Measurements from ENCODE around the gene FAM131C.
"Not testable (repeated sequence)": the region's sequence is repeated elsewhere in the genome, so short reads cannot be mapped to it uniquely, and the experiment has no call there.

The FAM131C gene

DNA sequence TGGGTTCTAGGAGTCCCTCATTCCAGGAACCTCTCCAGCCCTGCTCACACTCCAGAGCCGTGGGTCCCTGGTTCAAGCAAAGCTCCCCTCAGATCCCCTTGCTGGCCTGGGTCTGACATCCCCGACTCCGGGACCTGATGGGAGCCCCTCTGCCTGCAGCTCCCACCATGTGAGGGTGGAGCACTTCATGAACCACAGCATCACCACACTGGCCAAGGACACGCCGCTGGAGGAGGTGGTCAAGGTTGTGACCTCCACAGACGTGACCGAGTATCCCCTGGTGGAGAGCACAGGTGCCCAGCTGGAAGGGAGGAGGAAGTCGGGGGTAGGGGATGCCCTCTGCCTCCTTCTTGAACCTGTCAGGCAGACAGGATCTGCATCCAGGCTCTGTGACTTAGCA is 41.9 kb downstream of the FAM131C start:
- no peak for DNase-seq

DNA sequence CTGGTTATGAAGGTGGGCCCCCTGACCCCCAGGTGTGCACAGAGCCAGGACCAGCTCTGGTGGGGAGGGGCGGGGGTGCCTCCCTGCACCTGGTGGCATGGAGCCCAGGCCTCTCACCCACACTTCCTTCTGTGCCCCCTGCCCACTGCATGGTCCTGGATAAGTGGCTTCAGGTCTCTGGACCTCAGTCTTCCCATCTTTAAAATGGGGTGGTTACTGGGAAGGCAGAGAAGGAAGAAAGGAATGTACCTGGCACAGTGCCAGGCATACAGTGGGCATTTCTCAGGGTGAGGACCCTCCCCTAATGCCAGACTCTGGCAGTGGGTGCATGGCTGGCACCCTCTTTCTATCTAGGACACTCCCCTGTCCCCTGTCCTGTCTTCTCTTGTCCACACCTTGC is 44.2 kb downstream of the FAM131C start:
- no peak for DNase-seq

DNA sequence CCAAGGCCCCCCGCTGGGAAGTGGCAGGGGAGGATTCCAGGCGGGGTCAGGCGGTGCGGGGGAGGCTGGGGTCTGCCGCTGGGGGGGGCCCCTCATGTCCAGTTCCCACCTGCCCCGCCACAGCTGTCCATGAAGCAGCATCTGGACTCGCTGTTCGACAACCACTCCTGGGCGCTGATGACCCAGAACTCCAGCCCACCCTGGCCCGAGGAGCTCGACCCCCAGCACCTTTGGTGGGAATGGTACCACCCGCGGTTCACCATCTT is 44.5 kb downstream of the FAM131C start:
- not testable (repeated sequence) for DNase-seq

DNA sequence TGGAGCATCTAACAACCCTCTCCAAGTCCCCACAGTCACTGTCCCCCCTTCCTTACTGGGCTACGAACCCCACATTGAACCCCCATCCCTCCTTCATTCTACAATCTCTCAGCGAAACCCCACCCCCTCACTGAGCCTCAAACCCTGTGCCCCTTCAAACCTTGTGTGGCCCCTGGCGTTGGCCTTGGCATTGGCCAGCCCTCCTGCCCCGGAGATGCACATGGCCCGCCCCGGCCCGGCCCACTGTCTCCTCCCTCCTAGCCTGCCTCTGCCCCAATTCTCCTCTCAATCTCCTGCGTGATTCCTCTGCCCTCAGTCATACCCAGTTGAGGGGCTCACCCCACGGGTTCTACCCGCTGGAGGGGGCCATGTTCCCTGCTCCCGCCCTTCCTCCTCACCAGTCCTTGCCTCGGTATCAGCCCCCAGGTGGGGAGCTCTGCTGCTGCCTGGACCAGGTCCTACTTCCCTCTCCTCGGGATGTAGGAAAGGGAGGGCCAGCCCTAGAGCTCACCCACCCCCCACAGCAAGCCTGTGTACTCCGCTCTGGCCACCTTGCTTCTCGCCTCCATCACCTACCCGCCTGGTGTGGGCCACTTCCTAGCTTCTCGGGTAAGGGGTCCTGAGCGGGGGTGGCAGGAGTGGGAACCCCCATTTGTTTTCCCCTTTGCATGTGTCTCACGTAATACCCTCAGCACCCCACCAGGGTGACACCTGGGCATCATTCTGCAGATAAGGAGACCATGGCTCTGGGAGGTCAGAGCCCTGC is 45.0 kb downstream of the FAM131C start:
- no peak for DNase-seq

DNA sequence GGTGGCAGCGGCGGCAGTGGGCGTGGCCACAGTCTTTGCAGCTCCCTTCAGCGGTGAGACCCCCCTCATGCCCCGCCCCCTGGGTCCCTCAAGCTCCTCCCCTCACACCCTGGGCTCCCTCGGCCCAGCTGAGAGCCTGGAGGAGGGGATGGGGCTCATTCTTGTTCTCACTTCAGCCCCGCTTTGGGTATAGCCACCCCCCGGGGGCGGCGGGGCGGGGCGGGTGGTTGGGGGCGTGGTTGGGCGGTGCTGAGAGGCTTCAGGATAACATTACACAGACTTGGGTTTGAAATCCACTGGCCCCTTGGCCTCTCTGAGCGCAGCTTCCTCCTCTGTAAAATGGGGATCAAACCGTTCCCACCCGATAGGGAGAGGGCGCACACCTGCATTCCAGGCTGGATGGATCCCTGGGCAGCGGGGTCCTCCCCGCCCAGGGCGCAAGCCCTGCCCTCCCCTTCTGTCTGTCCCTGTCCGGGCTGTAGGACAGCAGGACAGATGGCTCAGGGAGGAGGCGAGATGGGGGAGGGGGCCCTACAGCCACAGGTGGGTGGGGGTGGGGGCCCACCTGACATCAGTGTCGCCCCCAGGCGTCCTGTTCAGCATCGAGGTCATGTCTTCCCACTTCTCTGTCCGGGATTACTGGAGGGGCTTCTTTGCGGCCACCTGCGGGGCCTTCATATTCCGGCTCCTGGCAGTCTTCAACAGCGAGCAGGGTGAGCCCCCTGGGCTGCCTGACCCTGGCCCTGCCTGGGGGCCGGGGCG is 46.5 kb downstream of the FAM131C start:
- DNase-seq: no peak

DNA sequence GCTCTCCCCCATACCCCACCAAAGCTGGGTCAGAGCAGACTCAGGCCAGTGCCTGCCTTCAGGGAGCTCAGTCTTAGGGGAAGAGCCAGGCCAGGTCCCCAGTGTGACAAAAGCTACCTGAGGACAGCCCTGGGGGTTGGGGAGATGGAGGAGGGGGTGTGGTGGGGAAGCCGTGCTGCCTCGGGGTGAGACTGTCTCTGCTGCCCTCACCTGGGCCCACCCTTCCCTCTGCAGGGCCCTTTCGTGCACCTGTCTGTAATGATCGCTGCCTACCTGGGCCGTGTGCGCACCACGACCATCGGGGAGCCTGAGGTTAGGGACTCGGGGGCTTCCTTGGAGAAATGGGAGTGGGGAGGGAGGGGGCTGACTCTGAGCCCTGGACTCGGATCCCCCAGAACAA is 47.1 kb downstream of the FAM131C start:
- not testable (repeated sequence) for DNase-seq

DNA sequence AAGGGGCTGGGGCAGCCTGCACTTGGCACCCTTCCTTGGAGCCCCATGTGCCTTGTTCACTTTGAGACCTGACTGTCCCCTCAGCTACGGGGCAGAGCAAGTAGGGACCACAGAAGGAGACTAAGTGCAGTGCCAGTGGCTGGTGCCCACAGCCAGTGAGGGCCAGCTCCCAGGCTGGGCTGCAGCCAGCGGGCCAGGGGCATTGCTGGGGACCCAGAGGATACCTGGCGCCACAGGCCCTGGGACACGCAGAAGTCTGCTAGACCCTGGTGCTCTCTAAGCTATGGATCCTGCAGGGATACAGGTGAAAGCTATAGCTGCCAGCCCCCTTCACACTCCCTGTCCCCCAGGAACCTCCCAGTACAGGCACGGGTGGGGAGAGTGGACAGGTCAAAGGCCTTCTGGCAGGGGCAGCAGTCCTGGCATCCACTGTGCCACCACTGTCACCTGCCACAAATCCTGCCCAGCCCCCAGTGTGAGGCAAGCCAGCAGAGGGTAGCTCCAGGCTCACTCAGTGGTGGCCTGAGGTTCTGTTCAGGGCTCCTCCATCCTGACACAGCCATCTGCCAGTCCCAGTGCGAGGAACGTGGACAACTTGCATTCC is 50.3 kb downstream of the FAM131C start:
- DNase-seq: no peak

DNA sequence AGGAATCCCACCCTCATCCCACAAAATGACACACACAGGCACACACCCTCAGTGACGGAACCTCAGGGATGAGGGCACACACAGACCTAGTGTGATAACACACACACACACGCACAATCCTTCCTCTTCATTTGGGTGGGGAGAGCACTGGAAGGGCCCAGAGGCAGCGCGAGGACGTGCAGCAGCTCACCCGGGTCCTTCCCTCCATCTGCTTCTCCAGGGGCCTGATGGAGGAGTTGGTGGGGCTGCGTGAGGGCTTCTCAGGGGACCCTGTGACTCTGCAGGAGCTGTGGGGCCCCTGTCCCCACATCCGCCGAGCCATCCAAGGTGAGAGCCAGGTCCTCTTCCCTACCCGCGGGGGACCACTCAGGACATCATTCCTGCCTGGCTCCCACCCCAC is 51.1 kb downstream of the FAM131C start:
- no peak for DNase-seq

DNA sequence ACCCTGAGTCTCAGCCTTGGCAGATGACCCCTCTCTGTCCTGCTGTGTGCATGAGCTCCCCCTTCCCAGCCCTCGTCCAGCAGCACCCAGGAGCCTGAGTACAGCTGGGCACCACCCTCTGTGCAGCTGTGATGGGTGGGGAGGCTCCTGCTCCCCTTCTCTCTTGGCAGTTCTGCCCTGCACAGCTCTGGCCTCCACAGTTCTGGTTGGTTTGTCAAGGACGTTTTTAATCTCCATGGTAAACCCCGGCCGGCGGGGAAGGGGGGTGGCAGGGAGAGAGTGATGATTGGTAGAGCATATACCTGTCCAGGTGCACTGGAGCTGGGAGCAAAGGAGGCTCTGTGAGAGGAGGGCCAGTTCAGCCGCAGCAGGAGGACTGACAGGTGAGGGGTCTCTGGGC is 51.8 kb downstream of the FAM131C start, which contains the start of gene CLCNKA:
Gene CLCNKA, plus strand, starts transcription at position 356 of the 400 bp plus-strand sequence. CDS start 584 bp downstream, outside the sequence.
- DNase-seq: no peak

DNA sequence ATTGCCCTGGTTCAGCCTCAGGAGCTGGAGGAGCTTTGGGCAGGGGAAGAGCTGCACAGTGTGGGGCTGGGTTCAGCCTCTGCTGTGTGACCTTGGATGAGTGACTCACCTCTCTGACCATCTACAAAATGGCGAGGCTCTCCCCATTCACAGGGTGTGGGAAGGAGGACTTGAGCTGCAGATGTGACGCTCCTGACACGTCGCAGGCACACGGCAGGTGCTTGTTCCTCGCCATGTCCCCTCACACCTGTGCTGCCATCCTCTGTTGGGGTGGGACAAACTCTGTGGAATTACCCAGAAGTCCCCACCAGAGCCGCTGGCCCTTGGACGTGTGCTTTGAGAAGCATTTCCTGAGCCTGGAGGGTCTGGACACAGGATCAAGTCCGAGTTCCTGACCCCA is 52.6 kb downstream of the FAM131C start:
- DNase-seq: not testable (repeated sequence)

DNA sequence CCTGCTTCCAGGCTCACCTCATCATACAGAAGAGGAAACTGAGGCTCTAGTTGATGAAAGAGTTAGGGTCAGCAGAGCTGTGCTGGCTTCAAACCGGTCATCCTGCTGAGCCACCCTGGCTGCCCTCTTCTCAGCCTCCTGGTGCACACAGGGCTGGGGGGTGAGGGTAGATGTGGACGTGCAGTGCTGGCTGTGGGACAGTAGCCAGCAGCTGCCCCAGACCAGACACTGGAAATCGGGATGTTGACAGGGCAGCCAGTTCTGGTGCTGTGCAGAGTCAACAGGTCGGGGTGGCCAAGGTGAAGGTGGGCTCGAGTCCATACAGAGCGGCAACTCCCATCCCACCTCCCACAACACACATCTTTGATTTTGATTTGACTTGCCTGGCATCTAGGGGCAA is 53.1 kb downstream of the FAM131C start:
- no peak for DNase-seq

DNA sequence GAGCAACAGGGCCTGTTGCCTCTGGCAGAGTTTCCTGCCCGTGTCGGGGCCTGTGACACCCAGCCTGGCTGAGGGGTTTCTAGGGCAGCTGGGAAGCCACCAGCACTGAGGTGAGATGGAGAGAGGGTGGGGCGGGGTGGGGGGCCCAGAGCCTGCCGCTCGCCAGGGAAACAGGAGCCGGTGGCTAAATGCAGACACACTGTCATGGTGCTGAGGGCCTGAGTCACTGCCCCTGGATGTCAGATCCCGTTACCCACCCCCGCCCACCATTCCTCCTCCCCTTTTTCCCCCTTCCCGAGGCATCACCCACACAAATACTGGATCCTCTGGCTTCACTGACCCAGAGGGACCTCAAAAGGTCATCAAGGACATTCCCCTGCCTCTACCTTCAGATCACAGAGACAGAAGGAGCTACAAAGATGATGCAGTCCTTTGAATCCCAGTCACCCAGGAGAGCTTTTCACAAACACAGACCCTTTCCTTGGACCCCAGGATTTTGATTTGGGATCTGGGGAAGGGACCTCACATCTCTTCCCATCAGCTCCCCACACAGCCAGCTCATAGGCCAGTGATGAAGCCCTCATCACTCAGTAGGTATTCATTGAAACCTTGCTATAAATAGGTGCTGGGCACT is 53.7 kb downstream of the FAM131C start:
- DNase-seq: no peak

DNA sequence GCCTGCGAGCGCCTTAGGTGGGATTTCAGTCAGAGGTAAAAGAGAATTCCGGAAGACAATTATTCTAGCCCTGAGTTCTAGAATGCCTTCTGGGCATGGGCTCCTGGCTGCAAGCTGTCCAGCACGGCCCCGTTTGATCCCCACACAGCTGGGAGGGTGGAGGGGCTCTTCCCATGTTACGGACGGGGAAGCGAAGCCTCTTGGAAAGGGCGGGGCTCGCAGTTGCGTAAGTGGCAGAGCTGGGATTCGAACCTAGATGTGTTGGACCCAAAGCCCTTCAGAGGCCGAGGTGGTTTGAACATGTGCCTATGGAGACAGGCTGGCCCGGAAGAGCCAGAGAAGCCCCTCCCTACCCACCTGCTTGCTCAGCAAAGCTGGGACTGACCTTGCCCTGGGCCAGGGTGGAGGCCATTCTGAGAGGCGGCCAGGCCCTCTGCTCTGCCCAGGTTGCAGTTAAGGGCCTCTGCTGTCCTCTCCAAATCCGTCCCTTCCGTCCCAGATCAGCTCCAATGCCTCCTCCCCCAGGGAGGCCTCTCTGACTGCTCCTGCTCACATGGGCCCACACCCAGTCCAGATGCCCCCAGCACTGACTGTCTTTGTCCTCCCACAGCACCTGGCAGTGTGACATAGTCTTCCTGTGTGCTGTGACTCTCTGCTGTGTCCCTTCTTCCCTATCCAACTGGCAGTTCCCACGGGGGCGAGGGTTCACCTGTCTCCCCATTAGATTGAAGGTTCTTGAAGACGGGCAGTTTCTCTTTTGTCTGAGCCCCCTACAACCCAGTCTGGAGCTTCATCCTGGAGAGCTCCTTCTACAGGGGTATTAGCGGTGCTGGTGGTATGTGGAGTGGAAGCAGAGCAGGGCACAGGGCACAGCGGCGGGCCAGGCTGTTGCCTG is 54.5 kb downstream of the FAM131C start:
- no peak for DNase-seq

DNA sequence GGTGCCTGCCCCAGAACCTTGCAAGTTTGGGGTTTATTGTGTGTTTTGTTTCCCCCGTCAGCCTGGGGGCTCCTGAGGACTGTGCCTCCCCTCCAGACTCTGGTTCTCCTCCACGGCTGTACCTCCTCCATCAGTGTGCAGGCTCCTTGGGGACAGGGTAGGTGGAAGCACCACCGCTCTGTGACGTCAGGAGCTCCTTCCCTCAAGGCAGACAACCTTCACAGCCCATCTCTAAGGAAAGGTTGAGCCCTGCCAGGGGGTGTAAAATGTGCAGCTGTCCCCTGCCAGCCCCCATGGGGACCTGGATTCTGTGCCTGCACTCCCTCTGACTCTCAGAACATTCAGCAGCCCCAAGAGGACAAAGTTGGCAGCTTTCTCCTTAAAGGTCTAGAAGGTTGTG is 55.1 kb downstream of the FAM131C start:
- no peak for DNase-seq

DNA sequence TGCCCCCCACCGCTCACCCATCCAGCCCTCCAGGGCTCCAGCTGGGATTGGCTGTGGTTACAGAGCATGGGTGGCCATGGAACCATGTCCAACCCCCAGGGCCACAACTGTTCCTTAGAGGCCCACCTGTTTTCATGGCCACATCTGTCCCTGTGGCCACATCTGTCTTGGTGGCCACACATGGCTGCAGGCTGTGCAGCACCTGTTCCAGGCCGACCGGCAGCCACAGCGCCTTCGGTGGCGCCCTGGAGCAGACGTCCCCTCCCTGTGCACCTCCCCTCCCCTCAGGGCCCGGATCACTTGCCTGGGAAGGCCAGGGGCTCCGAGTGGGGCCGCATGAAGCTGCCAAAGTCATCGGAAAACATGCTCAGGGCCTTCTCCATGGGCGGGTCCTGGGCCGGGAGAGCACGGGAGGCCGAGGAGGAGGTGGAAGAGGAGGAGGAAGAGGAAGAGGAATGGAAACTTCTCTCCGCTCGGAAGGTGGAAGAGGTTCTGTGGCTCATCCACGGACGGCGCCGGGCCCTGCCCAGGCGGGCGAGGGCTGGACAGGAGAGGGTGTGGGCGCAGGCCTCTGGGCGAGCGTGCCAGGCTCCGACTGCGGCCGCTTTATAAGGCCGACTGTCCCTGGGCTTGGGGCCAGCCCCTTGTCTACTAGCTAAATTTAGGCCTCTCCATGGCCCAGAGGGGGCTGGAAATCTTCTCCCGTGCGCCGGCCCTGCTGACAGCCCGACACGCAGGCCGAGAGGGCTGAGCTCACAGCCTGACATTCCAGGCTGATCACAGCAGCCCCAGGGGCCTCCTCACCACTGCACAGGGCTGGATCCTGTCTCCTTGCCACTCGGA is 55.8 kb downstream of the FAM131C start, which contains the start of gene HSPB7:
Gene HSPB7, minus strand, starts transcription at position 583 of the 843 bp plus-strand sequence. Its CDS starts 80 bp downstream, at position 503.
- DNase-seq: no peak

DNA sequence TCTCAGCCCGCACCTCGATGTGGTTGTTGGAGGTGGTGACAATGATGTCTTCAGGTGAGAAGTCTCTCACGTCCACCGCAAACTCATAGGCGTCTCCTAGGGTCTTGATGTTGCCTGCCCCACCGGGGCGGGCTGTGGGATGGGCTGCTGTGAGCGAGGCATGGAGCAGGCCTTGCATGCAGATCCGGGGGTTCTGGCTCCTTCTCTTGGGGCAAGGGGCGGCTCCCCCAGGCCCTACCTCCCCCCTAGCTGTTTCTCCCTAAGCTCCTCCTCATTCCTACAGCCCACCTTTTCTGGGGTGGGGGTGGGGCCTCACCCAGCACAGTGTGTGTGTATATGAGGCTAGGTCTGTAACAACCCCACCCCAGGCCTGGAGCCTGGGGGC is 56.4 kb downstream of the FAM131C start:
- DNase-seq: no peak

DNA sequence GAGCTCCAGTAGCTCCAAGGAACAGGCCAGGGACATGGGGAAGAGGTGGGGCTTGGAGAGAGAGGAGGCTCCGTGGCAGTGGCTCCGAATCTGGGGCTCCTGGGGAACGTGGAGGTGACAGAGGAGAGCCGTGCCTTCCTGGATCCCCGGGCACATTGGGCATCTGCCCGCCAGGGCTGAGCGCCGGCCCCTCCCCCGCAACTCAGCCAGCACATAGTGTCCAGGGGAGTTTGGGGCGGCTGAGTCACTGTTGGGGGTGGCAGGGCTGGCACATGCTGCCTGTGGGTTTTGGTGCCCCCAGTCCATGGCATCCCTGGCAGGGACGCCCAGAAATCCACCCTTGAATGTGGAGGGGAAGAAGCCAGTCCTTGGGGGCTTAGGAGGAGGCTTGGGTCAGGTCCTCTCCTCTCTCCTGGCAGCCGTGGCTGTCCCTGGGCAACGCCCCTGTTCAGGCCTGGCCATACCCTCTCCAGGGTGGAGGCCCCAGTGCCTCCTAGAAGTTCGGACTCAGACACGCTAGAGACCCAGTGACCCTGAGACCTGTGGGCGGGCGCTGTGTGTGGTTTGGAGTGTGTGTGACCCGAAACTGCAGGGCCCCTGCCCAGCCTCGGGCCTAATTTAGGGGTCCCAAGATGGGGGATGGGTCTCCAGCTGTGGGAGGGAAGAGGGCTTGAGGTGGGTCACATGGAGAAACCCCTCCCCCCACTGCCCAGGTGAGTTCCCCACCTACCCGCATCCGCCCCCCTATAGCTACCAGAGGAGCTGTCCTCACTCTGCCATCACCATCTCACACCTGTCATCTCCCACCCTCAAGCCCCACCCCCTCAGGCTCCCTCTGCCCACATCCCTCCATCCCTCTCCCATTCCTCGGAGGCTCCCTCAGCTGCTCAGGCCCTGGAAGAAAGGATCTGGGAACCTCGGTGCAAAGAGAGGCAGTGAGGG is 57.2 kb downstream of the FAM131C start:
- peak; percentile 9 for DNase-seq

DNA sequence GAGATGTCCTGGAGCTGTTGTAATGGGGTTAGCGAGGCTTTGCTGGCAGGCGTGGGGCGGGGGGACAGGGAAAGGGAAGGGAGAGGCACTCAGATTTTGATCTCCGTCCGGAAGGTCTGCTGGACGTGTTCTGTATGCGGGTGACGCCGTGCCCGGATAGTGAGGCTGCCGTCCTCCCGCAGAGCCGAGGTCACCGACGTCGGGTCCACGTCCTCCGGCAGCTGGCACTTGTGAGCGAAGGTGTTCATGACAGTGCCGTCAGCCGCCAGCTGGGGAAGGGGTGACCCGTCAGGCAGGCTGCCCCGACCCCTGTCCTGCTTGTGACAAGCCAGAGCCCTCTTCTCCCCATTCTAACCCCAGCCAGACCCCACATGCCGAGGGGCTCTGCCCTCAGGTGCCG is 58.0 kb downstream of the FAM131C start:
- no peak for DNase-seq

DNA sequence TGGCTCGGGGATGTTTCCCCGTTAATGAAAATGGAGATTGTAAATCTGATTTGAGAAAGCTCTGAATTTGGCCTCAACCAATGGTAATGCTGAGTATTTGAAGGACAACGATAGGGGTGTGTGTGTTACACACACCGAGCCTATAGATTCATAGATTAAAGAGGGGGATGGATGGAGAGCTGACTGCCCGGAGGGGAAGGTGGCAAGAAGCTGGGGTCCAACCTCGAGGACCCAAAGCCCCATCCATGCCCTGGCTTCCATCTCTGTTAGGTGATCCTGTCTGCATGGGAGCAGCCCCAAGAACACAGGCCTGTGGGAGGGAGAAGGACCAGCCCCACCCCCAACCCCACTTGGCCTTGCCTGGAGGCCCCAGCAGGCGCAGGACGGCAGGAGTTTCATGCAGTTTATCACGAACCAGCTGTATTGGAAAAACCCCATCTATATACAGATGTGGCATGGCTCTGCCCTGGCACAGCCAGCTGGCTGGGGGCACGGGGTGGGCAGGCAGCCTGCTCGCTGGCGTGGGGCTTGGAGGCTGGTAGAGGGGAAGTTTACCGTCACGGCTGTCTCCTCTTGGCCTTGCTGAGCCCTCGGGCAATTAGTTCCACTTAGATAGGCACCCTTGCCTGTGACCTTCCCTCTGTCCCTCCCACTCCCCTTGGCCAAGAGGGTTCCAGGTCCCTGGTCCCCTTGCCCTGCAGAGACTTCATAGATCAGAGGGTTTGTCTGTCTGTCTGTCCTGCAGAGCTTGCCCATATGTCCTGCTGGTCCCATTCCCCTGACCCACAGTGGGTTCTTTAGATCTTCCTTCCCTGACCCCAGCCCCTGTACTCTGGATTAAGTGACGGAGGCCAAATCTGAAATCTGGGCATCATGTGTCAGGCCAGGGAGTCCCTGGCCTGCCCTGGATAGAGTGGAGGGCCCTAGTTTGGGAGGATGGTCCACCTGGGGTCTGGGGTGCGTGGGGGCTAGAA is 58.7 kb downstream of the FAM131C start:
- DNase-seq: no peak

All from NCI-H2171 (cell line).